Right atrium auricular region (tissue), 2 donors: ENCODE data around the gene TMEM43. TPM values are rescaled to one million over a fixed set of nuclear protein-coding genes. Genes with fewer than 3 reads are reported as not detected.

Experiments used
- DNase-seq: peaks from one replicate; pipeline ENCODE4 v3.0.0-alpha.2; 2019; ENCODE audit warnings: low spot score
- H3K27ac ChIP-seq, 2 donors: fragments of 200-600 bp; sonication (generic); 1 replicate in 1 of 2; 2 replicates in 1 of 2; pipeline ENCODE4 v1.5.1; 2016 to 2019
- H3K27me3 ChIP-seq, 2 donors: fragments of 200-600 bp; sonication (generic); one replicate each; pipeline versions ENCODE4 v1.5.1 to v1.6.0; 2017 to 2019
- H3K36me3 ChIP-seq: fragments of 200-600 bp; sonication (generic); one replicate; pipeline ENCODE4 v1.5.1; 2016
- H3K4me1 ChIP-seq, 2 donors: fragments of 200-600 bp; sonication (generic); one replicate each; pipeline versions ENCODE4 v1.5.1 to v1.6.0; 2017 to 2019
- H3K4me3 ChIP-seq, 2 donors: fragments of 200-600 bp; sonication (generic); 1 replicate in 1 of 2; 2 replicates in 1 of 2; pipeline ENCODE4 v1.5.1; 2017 to 2019; ENCODE audit warnings: mild to moderate bottlenecking in 1 of 2, moderate library complexity in 1 of 2
- H3K9me3 ChIP-seq, 2 donors: fragments of 200-600 bp; sonication (generic); one replicate each; pipeline ENCODE4 v1.5.1; 2019
- CTCF ChIP-seq, 2 donors: fragments of 200-600 bp; sonication (generic); IDR thresholded peaks; one replicate each; pipeline ENCODE4 v1.5.1; 2019; ENCODE audit warnings: antibody characterized with exemption in 2 of 2
- total RNA-seq, 2 donors: library from RNA; depleted of rRNA; stranded (reverse); fragments of >200 nt; gene quantifications; one replicate each; pipeline ENCODE4 v1.1.0, GENCODE V29; 2016

TMEM43 gene
- total RNA-seq, 2 donors from 2014 or later, result 91.8 to 142 TPM

GRCh38 chr3:14181253-14181652 is 56.4 kb downstream of the TMEM43 start:
- TF ChIP-seq CTCF (IDR thresholded peaks at IDR 0.05), result no peak
- Histone ChIP-seq H3K27ac (no peak overlapping the region), H3K9me3 (no peaks in the 10 kb centered on the region), H3K36me3 (peaks cover 36% of the 10 kb centered on the region), H3K4me3 (no peak overlapping the region), H3K27me3 (no peaks in the 10 kb centered on the region), H3K4me1 (peaks cover 0 to 23% of the 10 kb centered on the region in 2 donors)
- DNase-seq, result no peak

GRCh38 chr3:14183015-14183577 is 58.2 kb downstream of the TMEM43 start:
- DNase-seq, result no peak
- Histone ChIP-seq H3K36me3 (peaks cover 50% of the 10 kb centered on the region), H3K4me3 (no peak overlapping the region), H3K4me1 (peaks cover 0 to 9% of the 10 kb centered on the region in 2 donors), H3K27ac (no peak overlapping the region), H3K9me3 (no peaks in the 10 kb centered on the region), H3K27me3 (no peaks in the 10 kb centered on the region)
- TF ChIP-seq CTCF (IDR thresholded peaks at IDR 0.05), result no peak

GRCh38 chr3:14186854-14187458 is 62.1 kb downstream of the TMEM43 start:
- DNase-seq, result no peak
- Histone ChIP-seq H3K9me3 (no peaks in the 10 kb centered on the region), H3K27ac (no peak overlapping the region), H3K36me3 (peaks cover 52% of the 10 kb centered on the region), H3K4me3 (no peak overlapping the region), H3K27me3 (no peaks in the 10 kb centered on the region), H3K4me1 (no peaks in the 10 kb centered on the region)
- no peak for TF ChIP-seq CTCF (IDR thresholded peaks at IDR 0.05)

- Histone ChIP-seq H3K27ac (no peak overlapping the region), H3K36me3 (peaks cover 41% of the 10 kb centered on the region), H3K9me3 (no peaks in the 10 kb centered on the region), H3K27me3 (no peaks in the 10 kb centered on the region), H3K4me1 (no peaks in the 10 kb centered on the region), H3K4me3 (no peak overlapping the region)
- no peak for DNase-seq
- TF ChIP-seq CTCF (IDR thresholded peaks at IDR 0.05), result no peak
Observed at GRCh38 chr3:14188041-14188754, 63.3 kb downstream of the TMEM43 start.

Other genes with a start within 250 kb of the TMEM43 start
- gene WNT7A, start 245.0 kb upstream of the TMEM43 start, total RNA-seq, result not detected
- gene CHCHD4, start 182 bp upstream of the TMEM43 start, total RNA-seq, result 10 to 100 TPM; 24.3 to 32.3 TPM
- 10 to 100 TPM; 15.7 to 18.3 TPM for gene XPC, start 53.5 kb downstream of the TMEM43 start, total RNA-seq
- gene LSM3, start 53.8 kb downstream of the TMEM43 start, total RNA-seq, result 10 to 100 TPM; 15.0 to 15.4 TPM